HG03135 (cell line): ENCODE measurements around the gene WASHC4.

Experiments
- ATAC-seq: cut with Tn5 transposase; IDR thresholded peaks from one replicate; pipeline ENCODE4 v1.9.1; 2021; ENCODE audit warnings: mild to moderate bottlenecking, moderate library complexity; ENCODE audit not compliant: unreplicated experiment

Gene WASHC4

DNA sequence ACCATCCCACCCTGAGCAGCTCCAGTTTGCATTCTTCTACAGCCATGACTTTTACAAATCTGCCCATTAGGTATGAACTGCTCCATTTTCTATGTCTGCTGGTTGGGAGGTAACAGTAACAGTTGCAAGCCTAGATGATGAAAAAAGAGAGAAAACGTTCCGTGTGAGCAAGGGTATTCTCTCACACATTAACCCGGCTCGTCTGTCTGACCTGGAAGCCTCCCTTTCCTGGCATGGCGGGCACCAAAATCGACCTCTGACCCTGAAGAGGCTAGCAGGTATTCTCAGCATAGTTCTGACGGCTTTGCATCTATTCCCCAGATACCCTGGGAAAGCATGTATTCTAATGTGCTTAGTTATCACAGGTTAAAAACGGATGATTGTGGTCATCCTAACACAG is 96.6 kb downstream of the WASHC4 start:
- ATAC-seq, result no peak

DNA sequence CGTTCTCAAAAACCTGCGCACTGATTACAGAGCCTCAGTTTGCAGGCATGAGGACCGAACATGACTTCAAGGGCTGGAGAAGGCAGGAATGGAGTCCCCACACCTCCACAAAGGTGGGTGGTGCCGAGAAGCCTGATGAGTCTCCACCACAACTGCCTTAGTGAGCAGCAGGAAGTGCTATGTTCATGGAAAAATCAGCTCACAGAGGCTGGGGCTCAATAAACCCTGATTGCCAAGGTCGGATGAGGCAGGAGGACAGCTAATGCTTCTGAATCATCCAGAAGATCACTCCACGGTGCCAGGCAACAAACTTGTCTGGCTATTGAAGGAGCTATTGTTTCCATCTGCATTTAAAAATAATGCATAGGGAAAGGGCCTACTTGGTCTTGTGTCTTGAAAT is 97.4 kb downstream of the WASHC4 start:
- no peak for ATAC-seq

DNA sequence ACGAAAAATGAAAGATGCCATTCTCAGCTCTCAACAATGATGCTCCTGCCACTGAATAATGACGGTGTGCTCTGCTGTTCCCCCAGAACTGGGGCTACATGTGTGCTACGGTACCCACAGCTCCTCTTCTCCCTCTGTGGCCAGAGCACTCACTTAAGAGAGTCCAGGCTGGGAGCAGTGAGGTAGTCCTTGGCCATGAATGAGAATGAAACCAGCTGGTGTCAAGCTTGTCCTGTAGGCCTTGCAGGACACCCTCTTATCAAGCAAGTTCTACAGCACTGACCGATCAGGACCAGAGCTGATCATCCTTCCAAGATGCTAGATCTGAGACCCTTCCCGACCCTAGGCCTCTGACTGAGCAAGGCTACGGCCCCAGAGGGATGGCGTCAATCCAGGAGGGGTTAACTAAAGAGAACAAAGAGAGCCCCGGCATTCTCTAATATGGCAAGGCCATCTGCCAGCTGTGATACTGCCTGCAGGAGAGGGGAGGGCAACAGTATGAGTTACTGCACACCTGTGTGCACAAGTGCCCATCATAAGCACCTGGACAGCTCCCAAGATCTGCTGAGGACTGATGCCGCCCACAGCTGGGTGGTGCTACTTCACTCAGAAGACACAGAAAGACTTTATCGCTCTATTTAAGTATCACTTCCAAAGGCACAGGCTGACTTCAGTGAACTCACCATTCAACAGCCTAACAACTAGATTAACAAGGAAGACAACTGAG is 98.0 kb downstream of the WASHC4 start:
- ATAC-seq, result no peak

DNA sequence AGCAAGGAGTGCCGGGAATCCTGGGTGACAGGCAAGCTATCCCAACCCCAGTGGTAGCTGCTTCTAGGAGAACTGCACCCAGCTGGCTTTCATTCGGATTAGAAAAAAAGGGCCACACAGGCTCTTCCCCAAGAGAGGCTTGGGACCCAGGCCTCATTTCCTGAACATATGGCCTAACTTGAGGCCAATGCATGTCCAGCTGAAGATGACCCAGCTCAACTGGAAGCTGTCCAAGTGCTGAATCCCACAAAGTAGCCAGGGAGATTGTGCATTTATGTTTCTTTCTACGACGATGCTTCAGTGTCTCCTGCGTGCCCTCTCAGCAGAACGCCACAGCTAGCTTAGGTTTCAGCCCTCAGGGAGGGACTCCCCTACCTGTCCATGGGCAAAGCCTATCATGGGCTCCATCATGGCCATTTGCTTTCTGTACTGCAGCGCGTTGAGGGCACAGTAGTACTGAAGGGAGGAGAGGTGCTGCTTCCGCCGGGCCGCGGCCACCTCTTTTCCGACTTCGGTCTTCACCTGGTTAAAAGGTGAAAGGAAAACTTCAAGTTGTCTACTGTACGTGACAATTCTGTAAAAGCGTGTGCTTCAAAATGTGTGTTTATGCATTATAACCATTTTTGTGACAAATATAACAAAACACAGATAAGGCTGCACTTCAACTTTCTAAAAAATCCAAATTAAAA is 99.3 kb downstream of the WASHC4 start:
- ATAC-seq, result no peak

DNA sequence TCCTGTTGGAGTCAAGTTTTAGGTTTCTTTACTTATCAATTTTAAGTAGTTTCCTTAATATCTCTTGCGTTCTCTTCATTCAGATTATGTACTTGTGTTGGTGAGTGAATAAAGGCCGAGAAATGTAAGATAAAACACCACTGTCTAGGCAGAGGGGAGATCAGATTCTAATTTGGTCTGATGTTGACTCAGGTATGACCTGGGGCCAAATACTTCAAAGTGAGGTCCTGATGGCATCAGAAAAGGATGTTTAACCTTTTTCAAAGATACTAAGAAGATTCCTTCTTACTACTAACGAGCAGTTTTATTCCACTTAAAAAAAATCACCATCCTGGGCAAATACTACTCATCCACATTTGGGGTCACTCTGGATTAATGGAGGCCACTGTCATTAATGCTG is 101.6 kb downstream of the WASHC4 start:
- no peak for ATAC-seq

DNA sequence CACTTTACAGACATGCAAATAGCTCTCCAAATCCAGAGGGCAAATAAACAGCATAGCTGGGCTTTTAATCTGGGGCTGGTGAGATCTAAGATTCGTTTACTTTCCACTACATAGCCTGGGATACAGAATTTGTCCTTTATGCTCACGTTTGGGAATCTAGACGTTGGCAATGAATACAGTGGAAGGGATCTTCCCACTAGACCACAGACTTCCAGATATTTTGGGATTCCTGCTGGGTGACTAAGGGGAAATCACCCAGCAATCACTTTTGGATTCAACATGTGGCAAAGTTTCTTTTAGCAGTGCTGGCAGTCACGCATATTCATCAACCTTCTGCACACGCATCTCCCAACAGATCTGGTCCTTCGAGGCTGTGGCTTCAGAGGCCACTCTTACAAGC is 104.9 kb downstream of the WASHC4 start:
- ATAC-seq, result no peak

DNA sequence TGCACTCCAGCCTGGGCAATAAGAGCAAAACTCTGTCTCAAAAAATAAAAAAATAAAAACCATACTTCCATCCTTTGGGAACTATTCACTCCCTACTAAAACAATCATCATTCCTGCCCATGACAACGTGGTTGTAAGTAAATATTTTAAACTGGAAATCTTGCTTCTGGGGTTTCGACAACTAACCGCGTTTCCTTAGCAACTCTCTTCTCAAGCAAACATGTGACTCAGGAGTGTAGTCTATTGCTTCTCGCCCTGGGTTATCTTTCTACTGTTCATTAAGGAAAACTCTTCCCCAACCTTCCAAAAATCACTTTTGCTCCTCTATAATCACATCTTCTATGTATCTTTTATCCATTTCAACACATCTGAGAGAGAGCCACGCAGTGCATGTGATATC is 106.6 kb downstream of the WASHC4 start:
- no peak for ATAC-seq

DNA sequence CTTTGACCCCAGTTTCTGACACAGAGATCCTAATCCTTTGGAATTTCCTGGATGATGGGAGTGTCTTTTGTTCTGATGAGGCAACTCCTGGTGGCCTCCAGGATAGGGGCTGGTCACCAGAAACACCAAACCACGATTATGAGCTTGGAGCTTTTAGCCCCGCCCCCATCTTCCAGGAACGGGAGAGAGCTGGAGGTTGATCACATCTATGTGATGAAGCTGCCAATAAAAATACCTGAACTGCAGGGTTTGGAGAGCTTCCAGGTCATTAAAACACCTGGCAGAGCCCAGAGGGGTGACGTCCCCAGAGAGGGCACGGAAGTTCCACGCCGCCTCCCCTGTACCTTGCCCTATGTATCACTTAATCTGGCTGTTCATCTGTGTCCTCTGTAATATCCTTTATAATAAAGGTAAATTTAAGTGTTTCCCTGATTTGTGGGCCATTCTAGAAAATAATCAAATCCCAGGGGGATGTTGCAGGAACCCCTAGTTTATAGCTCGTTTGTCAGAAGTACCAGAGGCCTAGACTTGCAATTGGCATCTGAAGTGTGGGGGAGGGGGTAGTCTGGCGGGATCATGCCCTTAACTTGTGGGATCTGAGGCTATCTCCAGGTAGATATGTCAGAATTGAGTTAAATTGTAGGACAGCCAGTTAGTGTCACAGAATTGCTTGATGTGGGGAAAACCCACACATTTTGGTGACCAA is 107.3 kb downstream of the WASHC4 start:
- no peak for ATAC-seq

DNA sequence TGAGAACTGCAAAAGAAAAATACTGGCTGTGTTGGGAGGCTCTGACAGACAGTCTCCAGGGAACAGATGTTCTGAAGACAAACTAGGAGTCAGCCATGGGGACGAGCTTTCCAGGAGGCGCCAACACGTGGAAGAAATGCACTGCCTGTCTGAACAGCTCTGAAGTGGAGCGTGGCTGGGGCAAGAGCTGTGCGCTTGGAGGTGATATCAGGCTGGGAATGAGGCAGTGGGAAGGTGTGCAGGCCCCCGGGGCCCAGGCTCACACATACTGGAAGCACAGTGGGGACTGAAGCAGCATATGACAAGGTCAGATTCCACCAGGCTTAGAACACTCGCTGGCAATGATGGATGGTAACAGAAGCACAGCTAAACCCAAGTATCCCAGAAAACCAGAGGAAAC is 110.9 kb downstream of the WASHC4 start:
- ATAC-seq, result no peak
